Measurements from ENCODE around the gene BLOC1S5.
"Not testable (repeated sequence)": the region's sequence is repeated elsewhere in the genome, so short reads cannot be mapped to it uniquely, and the experiment has no call there.

Gene BLOC1S5

DNA sequence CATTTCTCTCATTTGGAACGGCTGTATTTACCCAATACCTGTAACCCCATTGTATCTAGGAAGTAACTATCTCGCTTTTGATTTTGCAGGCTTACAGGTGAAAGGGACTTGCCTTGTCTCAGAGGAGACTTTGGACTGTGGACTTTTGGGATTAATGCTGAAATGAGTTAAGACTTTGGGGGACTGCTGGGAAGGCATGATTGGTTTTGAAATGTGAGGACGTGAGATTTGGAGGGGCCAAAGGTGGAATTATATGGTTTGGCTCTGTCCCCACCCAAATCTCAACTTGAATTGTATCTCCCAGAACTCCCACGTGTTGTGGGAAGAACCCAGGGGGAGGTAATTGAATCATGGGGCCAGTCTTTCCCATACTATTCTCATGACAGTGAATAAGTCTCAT is 18.4 kb downstream of the BLOC1S5 start:
- DNase-seq (ENCODE audit: low read depth in 4 of 4, low spot score in 1 of 4): not testable (repeated sequence)

DNA sequence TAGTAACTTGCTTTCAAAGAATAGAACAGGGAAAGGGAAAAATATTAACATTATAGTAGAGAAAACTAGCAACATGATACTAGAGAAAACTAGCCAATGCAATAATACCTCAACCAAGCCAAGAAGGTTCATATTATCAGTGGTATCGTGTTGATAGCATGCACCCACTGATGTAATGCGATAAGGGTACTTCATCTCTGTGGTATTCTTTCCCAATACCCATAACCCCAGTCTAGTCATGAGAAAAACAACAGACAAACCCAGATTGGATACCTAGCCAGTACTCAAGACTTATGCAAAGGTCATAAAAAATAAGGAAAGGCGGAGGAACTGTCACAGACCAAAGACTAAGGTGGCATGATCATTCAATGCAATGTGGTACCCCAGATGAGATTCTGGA is 21.0 kb downstream of the BLOC1S5 start:
- DNase-seq (ENCODE audit: low read depth in 4 of 4, low spot score in 1 of 4): no peak

DNA sequence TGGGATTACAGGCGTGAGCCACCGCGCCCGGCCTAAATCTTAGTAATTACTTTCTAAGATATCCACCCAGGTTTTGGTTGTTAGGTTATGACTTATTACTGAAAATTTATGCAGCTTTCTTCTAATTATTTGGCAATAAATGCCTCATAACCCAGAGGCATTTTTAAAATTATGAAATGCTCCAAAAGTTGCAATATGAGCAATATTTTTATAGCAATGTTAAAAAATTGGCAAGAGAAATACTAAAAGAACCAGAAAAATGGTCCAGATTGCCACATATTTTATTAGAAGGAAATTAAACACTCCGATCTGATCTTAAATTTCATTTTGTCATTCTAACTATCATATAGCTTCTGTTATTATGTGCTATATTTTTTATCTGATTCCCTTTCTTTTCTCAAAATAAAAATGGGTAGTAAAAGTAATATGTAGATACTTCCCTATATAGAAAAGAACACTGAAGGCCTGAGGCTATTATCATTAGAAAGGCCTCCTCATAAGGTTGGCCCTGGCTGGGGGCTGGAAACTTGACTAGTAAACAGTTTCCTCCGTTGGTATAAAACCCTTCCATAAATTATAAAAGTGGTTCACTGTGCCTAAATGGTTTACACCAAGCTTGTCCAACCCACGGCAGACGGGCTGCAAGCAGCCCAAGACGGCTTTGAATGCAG is 22.1 kb downstream of the BLOC1S5 start:
- no peak for DNase-seq (ENCODE audit: low read depth in 4 of 4, low spot score in 1 of 4)

DNA sequence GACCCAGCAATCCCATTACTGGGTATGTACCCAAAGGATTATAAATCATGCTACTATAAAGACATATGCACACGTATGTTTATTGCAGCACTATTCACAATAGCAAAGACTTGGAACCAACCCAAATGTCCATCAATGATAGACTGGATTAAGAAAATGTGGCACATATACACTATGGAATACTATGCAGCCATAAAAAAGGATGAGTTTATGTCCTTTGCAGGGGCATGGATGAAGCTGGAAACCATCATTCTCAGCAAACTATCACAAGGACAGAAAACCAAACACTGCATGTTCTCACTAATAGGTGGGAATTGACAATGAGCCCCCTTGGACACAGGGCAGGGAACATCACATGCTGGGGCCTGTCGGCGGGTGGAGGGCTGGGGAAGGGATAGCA is 30.1 kb downstream of the BLOC1S5 start:
- DNase-seq (ENCODE audit: low read depth in 4 of 4, low spot score in 1 of 4): not testable (repeated sequence)

DNA sequence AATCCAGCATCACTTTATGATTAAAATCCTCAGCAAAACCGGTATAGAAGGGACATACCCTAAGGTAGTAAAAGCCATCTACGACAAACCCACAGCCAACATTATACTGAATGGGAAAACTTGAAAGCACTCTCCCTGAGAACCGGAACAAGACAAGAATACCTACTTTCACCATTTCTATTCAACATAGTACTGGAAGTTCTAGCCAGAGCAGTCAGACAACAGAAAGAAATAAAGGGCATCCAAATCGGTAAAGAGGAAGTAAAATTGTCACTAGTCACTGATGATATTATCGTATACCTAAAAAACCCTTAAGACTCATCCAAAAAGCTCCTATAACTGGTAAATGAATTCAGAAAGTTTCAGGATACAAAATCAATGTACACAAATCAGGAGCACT is 33.3 kb downstream of the BLOC1S5 start:
- DNase-seq (ENCODE audit: low read depth in 4 of 4, low spot score in 1 of 4): no peak

DNA sequence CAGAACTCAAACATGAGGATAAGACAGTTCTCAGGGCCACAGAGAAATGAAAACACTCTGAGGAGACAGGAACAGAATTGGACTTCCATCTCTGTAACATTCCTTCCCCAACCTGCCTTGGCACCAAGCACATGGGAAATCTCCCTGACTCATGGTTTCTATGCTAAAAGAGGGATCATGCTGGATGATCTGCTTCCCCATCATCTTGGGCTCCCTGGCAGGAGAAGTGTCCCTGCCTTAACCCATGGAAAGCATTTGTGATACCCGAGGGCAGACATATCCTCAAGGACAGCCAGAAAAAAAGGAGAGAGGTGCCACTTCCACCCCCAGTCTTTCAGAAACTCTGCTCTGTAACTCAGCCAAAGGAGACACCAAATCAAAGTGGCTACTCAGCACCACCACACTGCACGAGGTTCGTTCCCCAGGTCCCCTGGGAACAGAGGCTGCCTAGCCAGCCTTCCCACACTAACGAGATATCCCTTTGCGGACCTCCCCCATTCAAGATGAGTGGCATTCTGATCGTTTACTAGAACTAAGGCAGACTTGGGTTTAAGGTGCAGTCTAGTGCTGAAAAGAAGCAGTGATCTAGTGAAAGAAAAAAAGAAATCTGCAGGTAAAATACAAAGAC is 34.8 kb downstream of the BLOC1S5 start:
- no peak for DNase-seq (ENCODE audit: low read depth in 4 of 4, low spot score in 1 of 4)

DNA sequence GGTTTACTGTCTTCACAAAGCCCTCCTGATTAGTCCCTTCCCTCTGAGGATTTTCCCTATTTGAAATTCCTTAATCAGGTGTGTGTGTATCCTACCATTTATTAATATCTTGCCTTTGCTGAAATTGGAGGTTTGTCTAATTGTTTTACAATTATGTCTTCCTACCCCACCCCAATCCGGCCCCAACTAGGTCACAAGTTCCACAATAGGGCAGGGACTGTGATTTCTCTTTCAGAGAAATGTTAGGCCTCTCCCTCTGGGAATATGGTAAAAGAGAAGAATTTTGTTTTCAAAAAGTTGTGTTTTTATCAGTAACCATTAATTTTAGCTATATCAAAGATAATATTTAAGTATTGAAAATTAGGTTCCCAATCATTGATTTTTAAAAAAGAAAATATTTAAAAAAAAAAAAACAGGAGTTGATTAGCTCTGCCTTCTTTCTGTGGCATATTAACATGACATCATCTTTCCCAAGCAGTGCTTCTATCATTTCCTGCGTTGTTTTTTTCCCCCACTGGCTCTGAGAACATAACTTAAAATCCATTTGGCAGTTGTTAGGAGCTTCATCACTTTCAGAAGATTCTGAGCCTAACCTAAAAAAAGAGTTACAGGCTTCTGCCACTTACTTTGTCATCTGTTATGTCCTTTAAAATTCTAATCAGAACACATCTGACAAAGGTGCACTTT is 36.1 kb downstream of the BLOC1S5 start:
- DNase-seq (ENCODE audit: low read depth in 4 of 4, low spot score in 1 of 4): no peak

DNA sequence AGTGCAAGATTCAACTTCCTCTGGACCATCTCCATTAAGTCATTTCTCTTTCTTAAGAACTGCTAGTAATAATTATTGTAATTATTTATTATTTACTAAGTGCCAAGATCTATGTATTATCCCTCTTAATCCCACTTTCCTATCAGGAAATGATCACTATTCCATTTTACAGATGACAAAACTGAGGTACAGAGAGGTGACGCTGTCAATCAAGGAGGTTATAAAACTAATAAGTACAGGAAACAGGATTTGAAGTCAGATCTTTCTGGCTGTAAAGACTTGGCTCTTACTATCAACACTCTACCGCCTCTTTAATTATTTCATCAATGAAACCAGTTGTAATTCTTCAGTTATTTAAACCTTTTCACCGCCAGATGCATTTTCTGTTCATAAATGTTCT is 37.4 kb downstream of the BLOC1S5 start:
- no peak for DNase-seq (ENCODE audit: low read depth in 4 of 4, low spot score in 1 of 4)

DNA sequence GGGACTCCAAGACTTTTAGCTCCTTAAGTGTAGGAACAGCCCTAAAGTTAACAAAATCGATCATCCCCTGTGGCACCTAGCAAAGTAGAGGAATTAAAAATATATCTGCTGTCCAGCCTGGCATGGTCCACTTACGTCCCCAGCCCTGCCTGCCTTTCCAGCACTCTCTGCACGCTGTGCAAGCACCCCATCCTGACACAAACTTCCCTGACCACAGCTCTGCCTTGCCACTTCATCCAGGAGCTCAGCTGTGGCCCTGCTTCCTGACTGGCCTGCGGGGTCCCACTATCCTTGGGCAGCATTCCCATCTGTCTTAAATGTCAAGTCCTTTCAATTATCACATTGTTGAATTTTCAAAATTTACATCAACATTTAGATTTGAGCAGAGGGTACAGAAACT is 39.0 kb downstream of the BLOC1S5 start:
- DNase-seq (ENCODE audit: low read depth in 4 of 4, low spot score in 1 of 4): no peak

DNA sequence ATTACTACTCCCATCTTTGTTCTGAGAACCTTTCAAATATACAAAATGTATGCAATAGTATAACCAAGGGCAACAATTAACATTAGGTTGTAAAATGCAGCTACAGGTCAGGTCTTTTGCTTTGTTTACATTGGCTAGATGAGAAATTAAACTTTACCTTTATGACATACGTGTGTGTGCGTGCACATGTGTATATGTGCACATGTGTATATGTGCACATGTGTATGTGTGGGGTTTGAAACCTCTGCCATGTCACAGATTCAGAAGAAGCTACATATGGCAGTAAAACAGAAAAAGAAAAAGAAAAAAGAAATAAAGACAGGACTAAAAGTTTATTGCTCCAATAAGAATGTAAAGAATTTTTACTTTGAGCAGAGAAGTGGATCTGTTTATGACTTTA is 40.6 kb downstream of the BLOC1S5 start:
- no peak for DNase-seq (ENCODE audit: low read depth in 4 of 4, low spot score in 1 of 4)

DNA sequence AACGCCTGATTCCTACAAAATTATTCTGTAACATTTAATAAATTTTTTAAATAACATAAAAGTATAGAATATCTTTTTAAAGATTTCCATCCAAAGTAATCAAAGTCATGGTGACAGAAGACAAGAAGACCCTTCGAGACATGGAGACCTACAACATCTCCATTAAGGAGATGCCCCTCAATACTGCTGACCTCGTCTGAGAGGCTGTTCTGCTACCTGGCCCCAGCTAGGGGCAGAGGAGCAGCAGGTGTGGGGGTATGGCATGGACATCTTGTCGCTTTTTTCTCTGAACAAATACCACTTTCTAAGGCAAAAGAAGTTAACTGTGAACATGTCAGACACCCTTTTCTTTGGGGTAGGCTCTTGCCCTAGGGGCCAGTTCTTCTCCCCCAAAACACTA is 44.1 kb downstream of the BLOC1S5 start:
- DNase-seq (ENCODE audit: low read depth in 4 of 4, low spot score in 1 of 4): no peak

DNA sequence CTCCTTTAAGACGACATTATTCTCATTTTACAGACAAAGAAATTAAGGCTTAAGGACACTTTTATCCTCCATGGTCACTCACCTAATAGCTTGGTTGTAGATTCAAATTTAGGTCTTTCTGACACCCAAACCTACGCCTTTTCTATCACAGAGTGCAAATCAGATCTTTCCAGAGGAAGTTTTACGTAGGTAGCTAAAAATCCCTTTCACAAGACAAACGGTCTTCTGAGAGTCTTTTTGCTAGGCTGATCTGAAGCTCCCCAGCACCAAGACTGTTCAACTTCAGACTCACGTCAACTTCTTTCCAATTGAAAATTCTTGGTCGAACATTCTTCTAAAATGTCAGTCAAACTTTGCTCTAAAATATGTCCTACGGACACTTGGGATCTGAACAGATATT is 46.5 kb downstream of the BLOC1S5 start:
- DNase-seq (ENCODE audit: low read depth in 4 of 4, low spot score in 1 of 4): no peak

DNA sequence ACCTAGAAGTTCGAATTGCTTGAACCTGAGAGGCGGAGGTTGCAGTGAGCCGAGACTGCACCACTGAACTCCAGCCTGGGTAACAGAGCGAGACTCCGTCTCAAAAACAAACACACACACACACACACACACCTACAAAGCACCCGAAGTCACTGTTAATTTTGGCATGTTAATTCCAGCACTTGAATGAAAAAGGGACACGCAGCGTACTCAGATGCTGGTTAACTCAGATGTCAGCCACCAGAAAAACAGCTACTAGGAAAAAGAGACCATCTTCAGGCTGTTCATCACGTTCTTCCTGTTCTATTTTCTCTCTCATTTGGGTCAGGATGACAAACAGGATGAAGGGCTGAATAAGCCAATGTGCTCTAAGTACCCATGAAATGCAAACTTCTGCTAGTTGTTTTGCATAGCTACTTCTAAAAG is 46.9 kb downstream of the BLOC1S5 start:
- DNase-seq (ENCODE audit: low read depth in 4 of 4, low spot score in 1 of 4): no peak

DNA sequence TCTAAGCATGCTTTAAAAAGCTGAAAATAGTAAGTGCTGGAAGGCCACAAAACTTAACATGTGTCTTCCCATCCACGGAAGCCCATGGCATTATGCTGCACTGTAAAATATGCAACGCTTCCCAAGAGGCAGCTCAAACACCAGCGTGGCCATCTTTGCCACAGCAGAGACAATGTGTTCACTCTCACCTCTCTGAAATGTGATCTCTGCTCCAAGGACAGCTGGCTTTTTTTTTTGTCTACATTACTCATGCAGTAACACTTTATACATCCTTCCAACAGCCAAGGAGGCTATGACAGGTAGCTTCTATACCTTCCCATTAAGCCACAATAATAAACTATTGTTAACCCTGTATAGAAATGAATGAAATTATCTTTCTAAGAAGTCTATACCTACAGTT is 49.2 kb downstream of the BLOC1S5 start:
- DNase-seq (ENCODE audit: low read depth in 4 of 4, low spot score in 1 of 4): no peak

DNA sequence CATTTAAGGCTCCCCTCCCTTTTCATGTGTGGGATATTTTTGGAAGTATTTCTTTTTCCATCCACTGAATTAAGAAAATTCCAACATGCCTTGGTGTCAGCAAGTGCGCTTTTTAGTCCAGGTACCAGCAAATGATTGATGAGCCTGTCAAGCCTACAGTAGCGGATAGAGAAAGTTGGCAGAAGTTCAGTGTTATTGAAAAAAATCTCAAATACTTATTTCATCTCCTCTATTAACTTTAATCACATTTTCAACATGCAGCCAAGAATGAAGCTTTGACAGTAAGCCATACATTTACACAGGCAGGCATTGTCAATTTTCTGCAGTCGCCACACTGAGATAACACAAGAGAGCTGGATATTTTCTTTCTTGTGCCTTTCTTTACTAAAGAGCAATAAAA is 50.4 kb downstream of the BLOC1S5 start:
- no peak for DNase-seq (ENCODE audit: low read depth in 4 of 4, low spot score in 1 of 4)

DNA sequence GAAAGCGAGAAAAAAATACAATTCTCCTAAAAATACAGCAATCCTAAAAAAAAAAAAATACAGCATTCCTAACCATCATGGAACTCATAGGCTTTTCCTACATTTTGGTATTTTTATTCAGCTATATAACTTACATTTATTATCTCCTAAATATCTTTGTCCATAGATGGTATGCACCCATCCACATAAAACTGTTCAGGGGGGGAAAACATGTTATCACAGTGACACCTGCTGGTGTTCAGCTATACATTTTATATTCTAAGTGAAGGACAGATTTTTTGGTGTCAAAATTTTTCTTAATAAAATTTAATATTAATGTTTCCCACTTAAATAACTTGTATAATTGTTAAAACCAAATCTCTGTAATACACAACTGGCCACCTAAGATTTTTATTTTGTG is 58.0 kb downstream of the BLOC1S5 start:
- no peak for DNase-seq (ENCODE audit: low read depth in 4 of 4, low spot score in 1 of 4)

DNA sequence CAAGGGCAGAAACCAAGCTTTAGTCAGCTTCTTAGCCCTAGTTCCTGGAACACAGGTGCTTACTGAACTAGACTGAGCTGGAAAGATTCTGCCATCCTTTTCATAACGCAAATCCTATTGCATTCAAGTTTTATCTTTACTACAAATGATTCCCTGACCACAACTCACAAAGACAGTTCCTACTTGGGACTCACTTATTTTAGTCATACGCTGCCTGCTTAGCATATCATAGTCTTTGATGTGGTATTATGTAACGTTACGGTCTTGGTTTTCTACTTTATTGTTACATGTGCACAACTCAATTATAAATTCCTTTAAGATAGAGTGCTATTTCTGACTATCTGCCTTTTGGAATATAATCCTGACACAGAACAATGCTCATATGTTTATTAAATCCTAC is 59.1 kb downstream of the BLOC1S5 start:
- DNase-seq (ENCODE audit: low read depth in 4 of 4, low spot score in 1 of 4): no peak

DNA sequence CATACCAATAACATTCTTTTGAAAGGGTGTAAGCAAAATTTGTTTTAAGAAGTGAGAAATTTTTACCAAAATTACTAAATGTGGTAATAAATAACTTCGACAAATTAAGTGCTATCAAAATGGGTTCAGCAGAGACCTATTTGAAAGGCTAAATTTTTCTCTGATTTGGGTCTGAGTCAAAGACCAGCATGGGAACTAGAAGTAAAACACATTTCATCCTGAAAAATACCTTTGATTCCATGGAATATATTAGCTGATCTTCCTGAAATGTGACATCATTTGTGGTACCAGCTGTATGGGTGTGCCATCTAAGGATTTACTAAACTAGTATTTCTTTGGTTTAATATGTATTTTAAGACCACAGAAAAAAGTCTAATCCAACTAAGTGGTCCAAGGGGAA is 63.6 kb downstream of the BLOC1S5 start:
- no peak for DNase-seq (ENCODE audit: low read depth in 4 of 4, low spot score in 1 of 4)

DNA sequence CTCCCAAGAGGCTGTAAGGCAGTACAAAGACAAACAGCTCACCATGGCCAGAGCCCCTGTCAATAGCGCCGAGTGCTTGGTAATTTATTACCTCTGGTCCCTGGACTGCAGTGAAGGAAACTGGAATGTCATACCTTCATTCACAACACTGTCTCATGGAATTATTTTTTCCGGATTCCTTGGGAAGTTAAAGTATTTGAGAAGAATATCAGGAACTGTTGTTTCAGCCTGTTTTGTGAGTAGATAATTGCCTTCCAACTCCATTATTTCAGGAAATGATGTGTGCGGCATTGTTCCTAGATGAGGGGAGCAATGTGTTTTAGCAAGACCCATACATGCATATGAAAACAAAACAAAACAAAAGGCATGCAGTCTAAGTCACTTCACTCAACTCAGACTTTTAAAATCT is 64.0 kb downstream of the BLOC1S5 start:
- DNase-seq (ENCODE audit: low read depth in 4 of 4, low spot score in 1 of 4): no peak

DNA sequence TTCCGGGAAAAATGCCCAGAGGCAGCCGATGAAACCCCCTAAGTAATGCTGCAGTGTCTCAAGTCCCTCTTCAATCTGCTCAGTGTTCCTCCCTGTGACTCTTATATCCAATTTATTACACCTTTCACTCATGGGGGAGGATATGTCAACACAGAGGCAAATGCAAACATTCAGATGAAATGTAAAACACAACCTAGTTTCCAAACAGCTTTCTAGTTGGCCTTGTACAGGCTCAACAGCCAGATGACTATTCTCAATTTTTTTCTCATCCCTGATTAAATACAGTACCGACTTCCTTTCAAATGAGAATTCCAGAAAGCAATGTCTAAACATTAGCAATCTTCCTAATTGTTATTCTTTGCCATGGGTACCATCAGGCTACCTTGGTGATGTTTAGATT is 65.0 kb downstream of the BLOC1S5 start:
- no peak for DNase-seq (ENCODE audit: low read depth in 4 of 4, low spot score in 1 of 4)

DNA sequence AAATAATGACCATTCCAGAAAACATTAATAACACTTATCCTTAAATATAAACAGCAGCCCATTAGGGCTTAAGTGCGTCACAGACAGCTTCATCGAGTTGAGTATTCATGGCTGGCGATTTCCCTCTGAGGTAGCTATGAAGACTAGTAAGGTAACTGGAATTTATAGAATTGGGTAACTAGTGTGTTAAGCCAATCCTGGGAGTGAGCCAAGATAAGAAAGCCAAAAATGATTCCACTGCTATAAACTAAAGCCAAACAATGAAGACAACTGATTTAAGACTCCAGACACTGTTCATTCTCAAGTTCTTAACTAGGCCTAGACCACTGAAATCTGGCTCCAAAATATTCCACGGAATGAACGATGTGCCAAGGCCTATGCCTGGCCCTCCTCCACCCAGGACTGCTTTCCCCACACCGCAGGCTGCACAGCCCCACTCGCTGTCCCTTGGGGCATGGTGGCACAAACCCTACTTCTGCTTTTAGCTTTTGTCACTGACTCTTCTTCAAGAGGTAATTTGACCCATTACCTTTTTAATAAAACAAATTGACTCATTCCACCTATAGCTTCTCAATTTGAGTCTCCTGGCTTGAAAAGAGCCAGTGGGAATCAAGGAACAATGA is 66.0 kb downstream of the BLOC1S5 start:
- no peak for DNase-seq (ENCODE audit: low read depth in 4 of 4, low spot score in 1 of 4)

DNA sequence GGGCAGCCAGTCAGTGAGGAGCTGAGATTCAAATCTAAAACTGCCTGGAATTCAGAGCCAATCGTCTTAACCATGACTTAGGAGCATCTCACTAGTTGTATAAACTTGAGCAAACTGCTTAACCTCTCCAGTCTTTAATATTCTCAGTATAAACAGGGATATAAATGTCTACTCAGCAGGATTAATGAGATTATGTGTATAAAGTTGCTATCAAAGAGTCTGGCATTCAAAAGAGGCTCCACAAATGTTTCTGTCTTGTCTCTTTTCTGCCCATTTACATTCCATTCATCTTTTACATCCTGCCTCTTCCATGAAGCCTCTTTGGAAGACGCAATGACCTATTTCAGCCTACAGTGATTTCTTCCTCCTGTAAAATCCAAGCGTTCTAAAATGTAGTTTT is 66.9 kb downstream of the BLOC1S5 start:
- DNase-seq (ENCODE audit: low read depth in 4 of 4, low spot score in 1 of 4): no peak
